Measurements from ENCODE around the gene NUP54.

NUP54 gene

GRCh38 chr4:76141241-76141640, 7.0 kb downstream of the NUP54 start:
- DNase-seq: no peak

GRCh38 chr4:76127754-76128153, 20.4 kb downstream of the NUP54 start:
- DNase-seq: no peak

- DNase-seq: no peak
Observed at GRCh38 chr4:76125816-76126215, 22.4 kb downstream of the NUP54 start.

GRCh38 chr4:76120199-76120598, 28.0 kb downstream of the NUP54 start:
- no peak for DNase-seq

- DNase-seq: no peak
Observed at GRCh38 chr4:76117536-76117935, 30.7 kb downstream of the NUP54 start.

GRCh38 chr4:76116821-76117220, 31.4 kb downstream of the NUP54 start:
- DNase-seq: no peak

GRCh38 chr4:76108467-76109181, 39.6 kb downstream of the NUP54 start:
- no peak for DNase-seq

GRCh38 chr4:76106442-76106841, 41.8 kb downstream of the NUP54 start:
- no peak for DNase-seq

GRCh38 chr4:76105652-76106051, 42.5 kb downstream of the NUP54 start:
- DNase-seq: no peak

- no peak for DNase-seq
Observed at GRCh38 chr4:76096076-76096475, 52.1 kb downstream of the NUP54 start.

- no peak for DNase-seq
Observed at GRCh38 chr4:76095568-76095967, 52.6 kb downstream of the NUP54 start.

GRCh38 chr4:76091052-76091451, 57.1 kb downstream of the NUP54 start:
- no peak for DNase-seq

- peak in 1 of 5 donors; percentile 19 for DNase-seq
Observed at GRCh38 chr4:76090241-76090691, 57.9 kb downstream of the NUP54 start.

GRCh38 chr4:76088719-76089118, 59.5 kb downstream of the NUP54 start:
- DNase-seq: no peak

- peak in 1 of 5 donors; percentile 27 for DNase-seq
Observed at GRCh38 chr4:76087007-76087769, 61.0 kb downstream of the NUP54 start.

GRCh38 chr4:76084542-76084941, 63.7 kb downstream of the NUP54 start:
- no peak for DNase-seq

GRCh38 chr4:76083386-76083988, 64.7 kb downstream of the NUP54 start:
- no peak for DNase-seq

- no peak for DNase-seq
Observed at GRCh38 chr4:76078033-76078613, 70.1 kb downstream of the NUP54 start.

GRCh38 chr4:76074993-76075600, 73.1 kb downstream of the NUP54 start:
- no peak for DNase-seq

GRCh38 chr4:76074468-76074867, 73.7 kb downstream of the NUP54 start, which contains the start of gene ART3:
TSS of gene ART3 (plus strand) at chr4:76074709. CDS start at chr4:76075890, 1,181 bp downstream.
- no peak for DNase-seq

- DNase-seq: no peak
Observed at GRCh38 chr4:76072760-76073159, 75.4 kb downstream of the NUP54 start.

GRCh38 chr4:76067652-76068286, 80.4 kb downstream of the NUP54 start:
- peak; percentile 15 to 75 (median 56) for DNase-seq

Measured in T-helper 1 cell (primary cell).